ENCODE measurements around the gene ARSG.

GRCh38 chr17:68324114-68324513, 32.8 kb downstream of the ARSG start:
- TF ChIP-seq EZH2phosphoT487 (IDR thresholded peaks at IDR 0.05; ENCODE audit: borderline replicate concordance, low read length): no peak
- TF ChIP-seq CTCF (IDR thresholded peaks at IDR 0.05; ENCODE audit: low read depth, low read length, poor library complexity, severe bottlenecking): no peak
